ENCODE measurements around the gene PABPC1L.

Gene PABPC1L

DNA sequence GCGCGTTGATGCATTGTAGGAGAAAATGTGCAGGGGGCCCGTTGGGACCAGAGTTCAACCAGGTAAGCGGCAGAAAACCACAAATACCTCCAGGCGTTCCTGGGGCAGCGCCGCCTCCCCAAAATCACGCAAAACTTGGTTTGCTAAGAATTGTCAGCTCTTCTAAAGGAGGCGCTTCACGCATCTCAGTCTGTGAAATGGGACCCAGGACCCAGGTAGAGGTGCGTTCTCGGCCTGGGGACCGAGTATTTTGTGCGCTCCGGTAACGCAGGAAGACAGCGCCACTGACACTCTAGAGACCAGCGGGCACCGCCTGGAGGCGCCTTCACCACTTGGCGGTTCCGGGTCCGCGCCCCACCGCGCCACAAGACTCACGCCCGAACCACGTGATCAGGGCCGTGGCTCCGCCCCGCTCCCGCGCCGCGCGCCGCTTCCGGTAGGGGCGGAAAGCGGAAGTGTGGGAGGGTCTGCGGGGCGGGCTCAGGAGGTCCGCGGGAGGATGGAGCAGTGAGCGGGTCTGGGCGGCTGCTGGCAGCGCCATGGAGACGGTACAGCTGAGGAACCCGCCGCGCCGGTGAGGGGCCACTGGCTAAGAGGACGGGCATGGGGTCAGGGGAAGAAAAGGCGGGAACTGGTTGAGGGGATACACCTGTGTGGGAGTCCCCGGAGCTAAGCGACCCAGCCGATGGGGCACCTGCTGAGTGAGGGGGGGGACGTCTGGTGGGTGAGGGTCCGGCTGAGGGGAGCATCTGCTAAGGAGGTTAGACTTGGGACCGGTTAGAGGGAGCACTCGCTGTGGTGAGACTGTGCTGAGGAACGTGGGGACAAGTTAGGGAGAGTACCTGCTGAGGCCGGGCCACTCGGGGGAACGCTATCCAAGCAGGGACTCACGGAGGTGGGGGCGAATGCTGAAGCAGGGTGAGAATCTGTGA lies 56.4 kb downstream of the PABPC1L start, which contains the start of gene STK4:
Gene STK4, plus strand, starts transcription at position 483 of the 932 bp plus-strand sequence. Its CDS starts 57 bp downstream, at position 540.
- TF ChIP-seq CTCF (IDR thresholded peaks at IDR 0.05; ENCODE audit: insufficient read depth, low read length, poor library complexity, severe bottlenecking): peak; percentile 68
- Histone ChIP-seq H3K36me3 (ENCODE audit: control insufficient read depth, insufficient read depth, low read length) (no peaks in the 10 kb centered on the region; the same call in 1 of the 2 replicates), H3K27me3 (replicated peaks; ENCODE audit: control insufficient read depth, insufficient read depth, low read length) (no peaks in the 10 kb centered on the region)

DNA sequence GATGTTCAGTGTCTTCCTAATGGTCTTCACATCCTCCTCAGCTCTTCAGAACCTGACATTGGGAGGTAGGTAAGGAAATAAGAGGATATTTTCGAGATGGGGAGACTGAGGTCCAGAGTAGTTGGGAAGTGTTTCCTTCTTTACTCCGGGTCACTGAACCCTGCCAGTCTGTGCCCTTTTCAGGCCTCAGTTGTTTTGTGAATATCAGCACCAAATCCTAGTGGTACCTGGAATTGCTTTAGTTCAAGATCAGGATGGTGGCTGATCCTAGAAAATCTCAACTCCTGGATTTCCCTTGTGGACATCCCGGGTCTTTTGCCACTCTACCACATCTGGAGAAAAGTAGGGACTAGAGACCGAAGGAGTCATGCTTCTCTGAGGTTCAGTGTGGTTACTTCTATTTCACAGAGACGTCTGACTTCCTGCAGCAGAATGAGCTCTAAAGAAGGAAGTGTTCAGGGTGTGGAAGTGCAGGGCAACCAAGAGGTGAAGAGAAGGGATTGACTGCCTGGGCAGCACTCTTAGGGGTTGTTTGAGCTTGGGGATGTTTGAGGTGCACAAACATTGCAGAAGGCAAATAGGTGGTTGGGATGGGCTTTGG lies 57.4 kb downstream of the PABPC1L start:
- Histone ChIP-seq H3K36me3 (ENCODE audit: control insufficient read depth, insufficient read depth, low read length) (no peaks in the 10 kb centered on the region; the same call in none of the 2 replicates), H3K4me3 (replicated peaks; ENCODE audit: low read depth, low read length) (peak overlapping the region; percentile 97), H3K27me3 (replicated peaks; ENCODE audit: control insufficient read depth, insufficient read depth, low read length) (no peaks in the 10 kb centered on the region)
- no peak for TF ChIP-seq CTCF (IDR thresholded peaks at IDR 0.05; ENCODE audit: insufficient read depth, low read length, poor library complexity, severe bottlenecking)
- DNase-seq (ENCODE audit: extremely low read depth, insufficient read length): peak; percentile 41

More for the DNA sequence above, 56.4 kb downstream of the PABPC1L start, which contains the start of gene STK4:
- DNase-seq (ENCODE audit: extremely low read depth, insufficient read length): peak; percentile 99
- peak within 1 kb of the TSS; percentile 97 for H3K4me3 ChIP-seq (replicated peaks; ENCODE audit: low read depth, low read length)

GRCh38 chr20:44969300-44969894 lies 59.5 kb downstream of the PABPC1L start:
- peaks cover 2% of the 10 kb centered on the region for H3K36me3 ChIP-seq (ENCODE audit: control insufficient read depth, insufficient read depth, low read length)
- DNase-seq (ENCODE audit: extremely low read depth, insufficient read length): no peak
- H3K4me3 ChIP-seq (replicated peaks; ENCODE audit: low read depth, low read length): peak overlapping the region; percentile 97
- no peaks in the 10 kb centered on the region for H3K27me3 ChIP-seq (replicated peaks; ENCODE audit: control insufficient read depth, insufficient read depth, low read length)
- no peak for TF ChIP-seq CTCF (IDR thresholded peaks at IDR 0.05; ENCODE audit: insufficient read depth, low read length, poor library complexity, severe bottlenecking)

GRCh38 chr20:44970243-44970757 lies 60.4 kb downstream of the PABPC1L start:
- peak; percentile 37 for DNase-seq (ENCODE audit: extremely low read depth, insufficient read length)
- H3K4me3 ChIP-seq (replicated peaks; ENCODE audit: low read depth, low read length): peak overlapping the region; percentile 97
- no peak for TF ChIP-seq CTCF (IDR thresholded peaks at IDR 0.05; ENCODE audit: insufficient read depth, low read length, poor library complexity, severe bottlenecking)
- H3K27me3 ChIP-seq (replicated peaks; ENCODE audit: control insufficient read depth, insufficient read depth, low read length): no peaks in the 10 kb centered on the region
- peaks cover 2% of the 10 kb centered on the region for H3K36me3 ChIP-seq (ENCODE audit: control insufficient read depth, insufficient read depth, low read length)

- no peak for DNase-seq (ENCODE audit: extremely low read depth, insufficient read length)
- no peak overlapping the region for H3K4me3 ChIP-seq (replicated peaks; ENCODE audit: low read depth, low read length)
- H3K36me3 ChIP-seq (ENCODE audit: control insufficient read depth, insufficient read depth, low read length): peaks cover 7% of the 10 kb centered on the region
- H3K27me3 ChIP-seq (replicated peaks; ENCODE audit: control insufficient read depth, insufficient read depth, low read length): no peaks in the 10 kb centered on the region
- no peak for TF ChIP-seq CTCF (IDR thresholded peaks at IDR 0.05; ENCODE audit: insufficient read depth, low read length, poor library complexity, severe bottlenecking)
Measured at GRCh38 chr20:44973053-44973452, 63.2 kb downstream of the PABPC1L start.

Measured in GM06990 (cell line).